ENCODE data around the gene KRTAP10-3. TPM values are rescaled to one million over a fixed set of nuclear protein-coding genes. Genes with fewer than 3 reads are reported as not detected.
A peak's percentile ranks its signal among the peaks of the same experiment; 100 is the strongest.

Gene KRTAP10-3
- total RNA-seq, 1 donor from 2014 or later = not detected

DNA sequence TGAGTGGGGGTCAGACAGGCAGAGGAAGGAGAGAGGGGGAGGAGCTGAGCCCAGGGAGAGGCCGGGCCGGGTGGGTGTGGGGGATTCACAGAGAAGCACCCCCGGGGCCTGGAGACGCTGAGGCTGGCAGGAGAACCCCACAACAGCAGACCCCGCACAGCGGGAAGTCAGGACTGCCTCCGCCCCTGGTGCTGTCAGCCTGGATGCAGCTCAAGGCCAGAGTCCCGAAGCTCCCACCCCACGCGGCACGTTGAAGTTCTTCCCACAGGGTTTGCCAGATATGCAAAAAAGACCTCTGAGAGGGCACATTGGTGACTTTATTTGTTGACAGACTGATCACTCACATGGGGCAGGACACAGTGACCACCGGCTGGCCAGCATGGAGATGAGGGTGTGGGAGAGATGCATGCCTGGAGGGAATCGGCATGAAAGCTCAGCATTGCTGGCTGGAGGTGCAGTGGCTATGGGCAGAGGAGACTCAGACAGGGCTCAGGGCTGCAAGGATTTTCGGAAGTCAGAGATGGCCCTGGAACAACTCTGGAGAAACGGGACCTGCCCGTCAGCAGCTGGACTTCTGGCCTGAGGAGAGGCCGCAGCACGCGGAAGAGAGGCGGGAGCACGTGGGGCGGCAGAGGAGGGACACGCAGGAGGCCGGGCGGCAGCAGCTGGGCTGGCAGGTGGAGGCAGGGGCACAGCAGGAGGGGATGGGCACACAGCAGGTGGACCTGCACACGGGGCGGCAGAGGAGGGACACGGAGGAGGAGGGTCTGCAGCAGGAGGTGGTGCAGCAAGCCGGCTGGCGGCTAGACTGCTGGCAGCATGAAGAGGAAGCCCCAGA, 885 bp downstream of the KRTAP10-3 start:
- TF ChIP-seq, protein P1, sequence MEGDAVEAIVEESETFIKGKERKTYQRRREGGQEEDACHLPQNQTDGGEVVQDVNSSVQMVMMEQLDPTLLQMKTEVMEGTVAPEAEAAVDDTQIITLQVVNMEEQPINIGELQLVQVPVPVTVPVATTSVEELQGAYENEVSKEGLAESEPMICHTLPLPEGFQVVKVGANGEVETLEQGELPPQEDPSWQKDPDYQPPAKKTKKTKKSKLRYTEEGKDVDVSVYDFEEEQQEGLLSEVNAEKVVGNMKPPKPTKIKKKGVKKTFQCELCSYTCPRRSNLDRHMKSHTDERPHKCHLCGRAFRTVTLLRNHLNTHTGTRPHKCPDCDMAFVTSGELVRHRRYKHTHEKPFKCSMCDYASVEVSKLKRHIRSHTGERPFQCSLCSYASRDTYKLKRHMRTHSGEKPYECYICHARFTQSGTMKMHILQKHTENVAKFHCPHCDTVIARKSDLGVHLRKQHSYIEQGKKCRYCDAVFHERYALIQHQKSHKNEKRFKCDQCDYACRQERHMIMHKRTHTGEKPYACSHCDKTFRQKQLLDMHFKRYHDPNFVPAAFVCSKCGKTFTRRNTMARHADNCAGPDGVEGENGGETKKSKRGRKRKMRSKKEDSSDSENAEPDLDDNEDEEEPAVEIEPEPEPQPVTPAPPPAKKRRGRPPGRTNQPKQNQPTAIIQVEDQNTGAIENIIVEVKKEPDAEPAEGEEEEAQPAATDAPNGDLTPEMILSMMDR (IDR thresholded peaks at IDR 0.05) = no peak
- Mint-ChIP-seq H3K27me3 (ENCODE audit: unreplicated experiment) (peaks cover 73% of the 10 kb centered on the region), H3K36me3 (ENCODE audit: unreplicated experiment) (no peaks in the 10 kb centered on the region), H3K9me3 (ENCODE audit: unreplicated experiment) (peaks cover 8% of the 10 kb centered on the region), H3K27ac (ENCODE audit: unreplicated experiment) (no peak overlapping the region), H3K4me3 (ENCODE audit: unreplicated experiment) (no peak overlapping the region), H3K4me1 (ENCODE audit: unreplicated experiment) (no peaks in the 10 kb centered on the region)
- DNase-seq (ENCODE audit: extremely low spot score, unreplicated experiment) = peak; percentile 83

DNA sequence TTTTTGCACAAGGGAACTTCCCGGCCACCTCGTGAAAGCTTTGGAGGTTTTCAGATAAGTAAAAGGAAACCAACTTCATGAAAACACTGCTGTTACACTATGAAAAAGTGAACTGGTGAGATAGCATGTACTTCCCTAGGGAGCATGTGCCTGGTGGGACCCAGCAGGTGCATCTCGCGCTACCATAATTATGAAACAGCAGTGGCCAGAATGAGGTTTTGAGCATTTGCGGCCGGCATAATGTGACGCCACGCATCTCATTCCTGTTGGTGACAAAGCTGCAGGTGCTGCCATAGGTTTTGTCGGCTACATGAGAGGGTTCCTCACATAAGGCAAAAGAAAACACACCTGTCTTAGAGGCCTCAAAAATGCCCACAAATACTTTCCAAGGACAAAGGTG, 1.7 kb downstream of the KRTAP10-3 start:
- Mint-ChIP-seq H3K36me3 (ENCODE audit: unreplicated experiment) (no peaks in the 10 kb centered on the region), H3K4me3 (ENCODE audit: unreplicated experiment) (no peak overlapping the region), H3K9me3 (ENCODE audit: unreplicated experiment) (peaks cover 5% of the 10 kb centered on the region), H3K4me1 (ENCODE audit: unreplicated experiment) (no peaks in the 10 kb centered on the region), H3K27me3 (ENCODE audit: unreplicated experiment) (peaks cover 68% of the 10 kb centered on the region), H3K27ac (ENCODE audit: unreplicated experiment) (no peak overlapping the region)
- no peak for DNase-seq (ENCODE audit: extremely low spot score, unreplicated experiment)
- TF ChIP-seq, protein P1 (IDR thresholded peaks at IDR 0.05) = no peak

DNA sequence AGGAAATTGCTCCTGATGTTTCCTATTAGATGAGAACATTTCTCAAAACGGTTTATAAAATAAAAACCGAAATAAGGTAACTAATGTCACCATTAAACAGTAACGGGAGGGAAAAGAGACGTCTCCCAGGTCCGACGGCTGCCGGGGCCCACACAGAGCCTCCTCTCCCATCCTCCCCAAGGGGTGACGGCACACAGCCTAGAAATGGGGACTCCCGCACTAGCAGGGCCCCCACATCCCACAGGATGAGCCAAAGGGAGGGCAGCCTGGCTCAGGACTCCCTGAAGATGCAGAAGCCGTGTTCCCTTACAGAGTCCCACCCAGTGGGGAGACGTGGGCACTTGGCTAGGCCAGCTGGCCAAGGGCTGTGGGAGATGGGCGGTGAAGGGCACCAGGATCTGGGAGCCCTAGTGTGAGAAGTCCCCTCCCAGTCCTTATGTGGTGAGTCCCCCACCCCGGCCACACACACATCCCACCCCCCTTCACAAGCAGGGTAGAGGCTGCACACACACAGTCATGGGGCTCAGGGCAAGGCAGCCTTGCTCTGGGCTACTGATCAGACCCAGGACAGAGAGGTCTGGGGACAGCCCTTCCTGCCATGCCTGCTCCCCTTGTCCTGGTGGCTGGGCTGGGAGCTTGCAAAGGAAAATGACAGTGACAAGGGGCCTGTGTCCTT, 3.3 kb downstream of the KRTAP10-3 start:
- Mint-ChIP-seq H3K27ac (ENCODE audit: unreplicated experiment) (no peak overlapping the region), H3K9me3 (ENCODE audit: unreplicated experiment) (no peaks in the 10 kb centered on the region), H3K27me3 (ENCODE audit: unreplicated experiment) (peaks cover 54% of the 10 kb centered on the region), H3K4me3 (ENCODE audit: unreplicated experiment) (no peak overlapping the region), H3K4me1 (ENCODE audit: unreplicated experiment) (no peaks in the 10 kb centered on the region), H3K36me3 (ENCODE audit: unreplicated experiment) (no peaks in the 10 kb centered on the region)
- peak; percentile 84 for DNase-seq (ENCODE audit: extremely low spot score, unreplicated experiment)
- TF ChIP-seq, protein P1 (IDR thresholded peaks at IDR 0.05) = no peak

DNA sequence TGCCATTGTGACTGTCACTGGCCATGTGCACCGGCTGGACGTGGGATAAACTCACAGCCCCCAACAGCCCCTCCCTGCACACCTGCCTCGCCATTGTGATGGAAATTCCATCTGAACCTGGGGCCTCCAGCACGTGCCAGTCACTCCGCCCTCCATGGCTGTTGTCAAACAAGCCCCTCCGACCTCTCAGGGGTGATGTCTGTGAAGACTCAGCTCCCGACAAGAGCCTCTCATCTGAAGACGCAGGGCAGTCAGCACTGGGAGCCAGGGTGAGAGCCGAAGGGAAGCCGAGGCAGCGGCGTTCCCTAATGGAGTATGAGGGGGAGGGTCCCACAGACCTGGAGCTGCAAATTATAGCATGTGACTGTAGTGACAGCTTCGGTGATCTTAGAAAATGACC, 5.9 kb downstream of the KRTAP10-3 start:
- peak; percentile 80 for DNase-seq (ENCODE audit: extremely low spot score, unreplicated experiment)
- H3K9me3 Mint-ChIP-seq (ENCODE audit: unreplicated experiment) = no peaks in the 10 kb centered on the region
- peaks cover 3% of the 10 kb centered on the region for H3K4me1 Mint-ChIP-seq (ENCODE audit: unreplicated experiment)
- H3K27ac Mint-ChIP-seq (ENCODE audit: unreplicated experiment) = no peak overlapping the region
- H3K36me3 Mint-ChIP-seq (ENCODE audit: unreplicated experiment) = no peaks in the 10 kb centered on the region
- TF ChIP-seq, protein P1 (IDR thresholded peaks at IDR 0.05) = no peak
- peaks cover 48% of the 10 kb centered on the region for H3K27me3 Mint-ChIP-seq (ENCODE audit: unreplicated experiment)
- no peak overlapping the region for H3K4me3 Mint-ChIP-seq (ENCODE audit: unreplicated experiment)

DNA sequence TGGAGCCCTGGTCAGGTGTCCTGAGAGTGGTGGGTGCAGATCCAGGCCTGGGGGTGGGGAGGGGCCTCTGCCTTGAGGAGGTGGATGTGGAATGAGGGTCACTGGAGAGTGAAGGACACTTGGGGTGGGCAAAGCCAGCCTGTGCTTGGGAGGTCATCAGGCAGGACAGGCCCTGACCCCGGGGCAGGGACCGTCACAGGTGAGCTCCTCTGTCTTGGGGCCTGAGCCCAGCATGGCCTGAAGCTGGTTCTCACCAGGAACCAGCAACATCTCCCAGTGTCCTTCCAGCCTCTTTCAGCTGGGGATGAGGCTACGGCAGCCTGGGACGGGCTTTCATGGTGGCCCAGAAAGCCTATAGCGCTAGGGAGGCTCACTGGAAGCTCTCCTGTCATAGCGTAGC, 6.5 kb downstream of the KRTAP10-3 start:
- peaks cover under 1% of the 10 kb centered on the region for H3K36me3 Mint-ChIP-seq (ENCODE audit: unreplicated experiment)
- H3K4me3 Mint-ChIP-seq (ENCODE audit: unreplicated experiment) = no peak overlapping the region
- H3K9me3 Mint-ChIP-seq (ENCODE audit: unreplicated experiment) = peaks cover 3% of the 10 kb centered on the region
- peaks cover 3% of the 10 kb centered on the region for H3K4me1 Mint-ChIP-seq (ENCODE audit: unreplicated experiment)
- no peak for DNase-seq (ENCODE audit: extremely low spot score, unreplicated experiment)
- no peak overlapping the region for H3K27ac Mint-ChIP-seq (ENCODE audit: unreplicated experiment)
- TF ChIP-seq, protein P1 (IDR thresholded peaks at IDR 0.05) = no peak
- H3K27me3 Mint-ChIP-seq (ENCODE audit: unreplicated experiment) = peaks cover 45% of the 10 kb centered on the region
